GM12872 (cell line): ENCODE data around the gene NEURL1.

ENCODE experiments used
- TF ChIP-seq, protein P1 (sequence below): IDR thresholded peaks from 3 replicates; pipeline ENCODE4 v1.5.1; 2011; ENCODE audit warnings: low read depth, mild to moderate bottlenecking, low read length, moderate library complexity; ENCODE audit not compliant: insufficient read depth

Gene NEURL1

DNA sequence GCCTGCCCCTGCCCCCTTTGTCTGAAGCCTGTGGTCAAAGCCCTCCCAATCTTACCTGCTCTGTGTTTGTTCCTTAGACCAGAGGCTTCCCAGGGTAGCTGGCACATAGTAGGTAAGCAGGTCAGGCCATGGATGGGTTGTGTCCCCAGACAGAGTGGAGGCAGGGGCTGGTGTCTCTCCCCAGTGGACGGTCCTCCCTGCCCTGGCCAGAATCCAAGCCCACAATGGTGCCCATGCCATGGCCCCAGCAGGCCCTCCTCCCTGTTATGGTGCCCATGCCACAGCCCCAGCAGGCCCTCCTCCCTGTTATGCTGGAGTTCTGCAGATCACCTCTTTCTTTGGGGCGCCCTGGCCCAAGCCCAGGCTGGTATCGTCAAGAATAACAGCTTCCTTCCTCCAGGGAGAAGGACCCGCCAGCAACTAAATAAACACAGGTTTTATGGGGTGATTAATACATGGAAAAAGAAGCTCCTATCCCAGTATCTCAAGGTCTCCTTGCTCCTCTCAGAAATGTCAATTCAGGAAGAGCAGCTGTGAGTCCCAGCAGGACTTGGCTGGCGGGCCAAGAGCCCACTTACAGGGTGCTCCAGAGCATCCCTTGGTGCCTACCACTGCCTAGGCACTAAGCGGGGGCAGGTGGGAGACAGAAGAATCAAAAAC, 82.0 kb downstream of the NEURL1 start:
- TF ChIP-seq, protein P1, sequence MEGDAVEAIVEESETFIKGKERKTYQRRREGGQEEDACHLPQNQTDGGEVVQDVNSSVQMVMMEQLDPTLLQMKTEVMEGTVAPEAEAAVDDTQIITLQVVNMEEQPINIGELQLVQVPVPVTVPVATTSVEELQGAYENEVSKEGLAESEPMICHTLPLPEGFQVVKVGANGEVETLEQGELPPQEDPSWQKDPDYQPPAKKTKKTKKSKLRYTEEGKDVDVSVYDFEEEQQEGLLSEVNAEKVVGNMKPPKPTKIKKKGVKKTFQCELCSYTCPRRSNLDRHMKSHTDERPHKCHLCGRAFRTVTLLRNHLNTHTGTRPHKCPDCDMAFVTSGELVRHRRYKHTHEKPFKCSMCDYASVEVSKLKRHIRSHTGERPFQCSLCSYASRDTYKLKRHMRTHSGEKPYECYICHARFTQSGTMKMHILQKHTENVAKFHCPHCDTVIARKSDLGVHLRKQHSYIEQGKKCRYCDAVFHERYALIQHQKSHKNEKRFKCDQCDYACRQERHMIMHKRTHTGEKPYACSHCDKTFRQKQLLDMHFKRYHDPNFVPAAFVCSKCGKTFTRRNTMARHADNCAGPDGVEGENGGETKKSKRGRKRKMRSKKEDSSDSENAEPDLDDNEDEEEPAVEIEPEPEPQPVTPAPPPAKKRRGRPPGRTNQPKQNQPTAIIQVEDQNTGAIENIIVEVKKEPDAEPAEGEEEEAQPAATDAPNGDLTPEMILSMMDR = no peak

DNA sequence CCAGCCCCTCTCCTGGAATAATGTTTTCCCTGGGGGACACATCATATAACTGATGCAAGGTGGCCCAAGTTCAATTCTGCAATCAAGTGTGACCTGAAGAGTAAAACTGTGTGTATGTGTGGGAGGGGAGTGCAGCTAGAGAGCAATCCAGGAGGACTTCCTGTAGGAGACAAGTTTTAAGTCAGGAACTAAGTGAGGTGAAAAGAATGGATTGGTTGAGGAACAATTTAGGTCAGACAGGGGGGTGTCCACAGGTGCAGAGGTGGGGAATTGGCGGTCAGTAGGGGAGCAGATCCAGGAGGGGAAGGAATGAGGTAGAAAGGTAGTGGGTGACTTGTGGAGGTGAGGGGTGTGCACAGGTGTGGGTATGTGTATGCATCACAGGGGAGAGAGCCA, 82.6 kb downstream of the NEURL1 start:
- TF ChIP-seq, protein P1 = no peak

DNA sequence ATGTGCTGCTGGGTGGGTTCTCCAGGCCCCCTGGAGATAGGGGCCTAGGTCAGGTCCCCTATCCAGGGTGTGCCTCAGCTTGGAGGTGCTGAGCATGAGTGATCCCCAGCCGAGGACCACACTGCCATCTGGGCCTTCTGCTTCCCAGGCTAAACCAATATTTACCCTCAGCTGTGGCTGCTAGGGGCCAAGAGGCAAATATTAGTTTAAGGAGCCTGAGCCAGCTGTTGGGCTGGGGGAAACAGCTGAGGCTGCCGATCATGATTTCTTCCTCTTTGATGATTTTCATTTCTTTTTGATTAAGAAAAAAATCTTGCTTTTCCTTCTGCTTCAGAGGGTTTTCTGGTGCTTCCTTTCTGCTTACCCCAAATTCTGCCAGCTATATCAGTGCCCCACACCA, 83.4 kb downstream of the NEURL1 start:
- TF ChIP-seq, protein P1 = no peak

DNA sequence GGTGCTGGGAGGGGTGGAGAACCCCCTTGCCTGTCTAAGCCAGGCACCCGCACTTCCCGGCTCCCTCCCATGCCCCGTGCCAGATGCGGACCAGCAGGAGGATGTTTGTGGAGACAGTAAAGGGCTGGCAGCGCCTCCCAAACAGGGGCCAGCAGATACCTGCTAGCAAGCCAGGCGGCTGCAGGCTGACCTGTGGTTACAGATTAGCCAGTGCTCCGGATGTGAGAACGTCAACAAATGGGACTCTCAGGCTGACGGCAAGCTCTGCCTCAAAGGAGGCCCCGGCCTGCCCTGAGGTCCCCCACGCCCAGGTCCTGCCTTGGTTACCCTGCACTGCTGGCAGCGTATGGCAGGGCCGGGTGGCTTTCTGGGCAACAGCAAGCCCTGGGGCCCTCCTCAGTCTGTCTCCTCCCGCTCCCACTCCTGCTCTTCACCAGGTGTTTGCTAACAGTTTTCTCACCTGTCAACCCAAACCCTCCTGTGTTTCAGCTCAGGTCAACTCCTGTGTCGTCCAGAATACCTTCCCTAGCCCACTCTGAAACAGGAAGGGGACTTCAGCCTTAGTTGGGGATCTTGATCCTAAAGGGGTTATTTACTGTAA, 85.4 kb downstream of the NEURL1 start:
- TF ChIP-seq, protein P1 = no peak

DNA sequence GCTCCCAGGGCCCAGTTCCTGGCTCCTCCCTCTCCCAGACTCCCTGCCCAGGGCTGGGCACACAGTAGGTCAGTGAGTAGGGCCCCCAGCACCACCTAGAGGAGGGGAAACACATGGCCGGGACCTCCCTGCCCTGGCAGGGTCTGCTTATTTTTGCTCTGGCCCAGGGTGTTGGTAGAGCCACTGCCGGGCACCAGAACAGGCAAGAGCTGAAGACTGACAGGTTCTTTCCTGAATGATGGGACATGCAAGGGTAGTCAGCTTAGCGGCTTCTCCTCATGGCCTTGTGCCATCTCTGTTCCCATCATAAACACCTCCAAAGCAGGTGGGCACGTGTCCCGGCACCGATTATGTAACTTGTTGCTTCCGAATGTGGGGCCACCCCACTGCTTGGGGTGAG, 86.5 kb downstream of the NEURL1 start:
- TF ChIP-seq, protein P1 = no peak

DNA sequence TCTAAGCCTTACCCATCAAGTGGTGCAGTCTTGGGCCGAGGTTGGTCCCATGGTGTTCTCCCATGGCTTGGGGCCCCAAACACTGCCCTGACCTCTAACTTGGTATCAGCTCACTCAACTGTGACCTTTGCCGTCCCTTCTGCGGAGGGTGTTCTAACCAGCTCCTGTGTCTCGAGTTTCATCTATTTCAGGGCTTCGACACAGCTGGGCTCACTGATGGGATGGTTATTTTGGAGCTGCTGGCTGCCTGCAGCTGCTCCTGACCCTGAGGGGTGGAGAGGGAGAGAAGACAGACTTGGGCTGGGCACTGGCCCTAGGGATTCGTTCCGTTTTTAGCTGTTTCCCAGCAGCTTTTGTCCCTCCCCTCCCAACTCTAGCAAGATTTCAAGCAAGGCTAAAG, 86.9 kb downstream of the NEURL1 start:
- TF ChIP-seq, protein P1 = no peak

DNA sequence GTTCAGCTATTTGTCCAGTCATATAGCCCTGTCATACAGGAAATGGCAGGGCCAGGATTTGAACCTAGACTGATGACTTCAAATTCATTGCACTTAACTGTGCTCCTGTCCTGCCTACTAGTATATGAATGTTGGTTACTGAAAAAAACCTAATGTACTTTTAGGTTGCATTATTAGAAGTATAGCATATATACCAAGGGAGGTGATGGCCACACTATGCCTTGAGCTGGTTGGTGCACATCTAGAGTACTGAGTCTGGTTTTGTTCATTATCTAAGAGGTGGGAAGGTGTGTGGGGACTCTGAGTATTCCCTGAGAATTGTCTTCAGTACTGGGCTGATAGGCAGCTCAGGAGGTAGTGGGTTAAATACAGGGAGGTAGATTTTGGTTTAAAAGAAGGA, 88.0 kb downstream of the NEURL1 start:
- TF ChIP-seq, protein P1 = no peak
